ENCODE results near the gene PLCB1. TPM values are rescaled to one million over a fixed set of nuclear protein-coding genes. Genes with fewer than 3 reads are reported as not detected.
"Not testable (repeated sequence)": the region's sequence is repeated elsewhere in the genome, so short reads cannot be mapped to it uniquely, and the experiment has no call there.

PLCB1 gene
- total RNA-seq, 1 experiment from 2014 or later, result 0.06 TPM

- no peak for DNase-seq (ENCODE audit: low read depth)
These were observed 306.7 kb downstream of the PLCB1 start for GRCh38 chr20:8438748-8439147.

DNA sequence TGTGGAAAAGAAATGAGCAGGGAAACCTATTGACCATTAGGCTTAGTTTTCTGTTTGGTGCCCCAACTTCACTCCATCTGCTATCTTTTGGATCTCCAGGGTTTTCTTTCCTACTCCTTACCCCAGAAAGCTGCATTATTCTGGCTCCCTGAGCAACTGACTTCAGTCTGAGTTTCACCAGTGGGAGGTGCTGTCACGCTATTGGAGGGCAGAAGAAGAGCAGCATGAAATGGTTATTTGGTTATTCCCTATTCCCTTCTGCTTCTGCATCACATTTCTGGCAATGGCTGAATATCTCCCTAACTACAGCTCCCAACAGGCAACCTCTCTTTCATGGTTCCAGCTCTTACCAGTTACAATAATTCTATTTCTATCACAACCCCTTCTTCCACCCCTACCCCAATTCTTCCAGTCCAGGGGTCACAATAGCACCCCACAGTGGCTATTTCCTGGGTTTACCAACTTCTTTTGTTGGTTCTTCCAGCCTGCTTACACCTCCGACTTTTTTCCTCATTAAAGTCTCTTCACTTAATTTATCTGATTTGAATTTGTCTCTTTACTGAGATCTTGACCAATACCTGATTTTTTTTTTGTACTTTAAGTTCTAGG lies 311.5 kb downstream of the PLCB1 start:
- DNase-seq (ENCODE audit: low read depth), result no peak

- DNase-seq (ENCODE audit: low read depth), result no peak
These were observed 315.4 kb downstream of the PLCB1 start for GRCh38 chr20:8447262-8448120.

- no peak for DNase-seq (ENCODE audit: low read depth)
These were observed 317.1 kb downstream of the PLCB1 start for GRCh38 chr20:8449123-8449522.

DNA sequence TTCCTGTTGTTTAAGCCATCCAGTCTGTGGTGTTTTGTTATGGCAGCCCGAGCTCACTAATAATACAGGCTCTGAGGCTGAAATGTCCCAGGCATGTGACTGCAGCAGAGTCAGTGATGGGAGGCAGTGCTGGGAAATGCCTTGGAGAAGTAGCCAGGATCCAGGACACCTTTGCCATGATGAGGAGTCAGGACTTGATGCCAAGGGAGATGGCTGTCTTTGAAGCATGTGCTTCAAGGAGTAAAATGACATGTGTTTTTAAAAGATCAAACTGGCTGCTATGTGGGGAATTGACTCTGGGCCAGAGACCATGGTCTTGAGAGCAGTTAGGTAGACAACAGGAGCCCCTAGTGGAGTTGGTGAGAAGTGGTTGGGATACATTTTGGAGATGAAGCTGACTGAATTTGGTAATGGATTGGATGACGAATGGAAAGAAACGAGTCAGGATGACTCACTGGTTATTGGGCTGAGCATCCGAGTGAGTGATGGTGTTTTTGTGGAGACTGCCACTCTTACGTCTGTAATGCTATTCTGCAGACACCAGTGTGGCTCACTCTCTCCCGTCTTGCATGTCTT lies 322.2 kb downstream of the PLCB1 start:
- DNase-seq (ENCODE audit: low read depth), result peak; percentile 10

GRCh38 chr20:8456765-8457164 lies 324.7 kb downstream of the PLCB1 start:
- no peak for DNase-seq (ENCODE audit: low read depth)

DNA sequence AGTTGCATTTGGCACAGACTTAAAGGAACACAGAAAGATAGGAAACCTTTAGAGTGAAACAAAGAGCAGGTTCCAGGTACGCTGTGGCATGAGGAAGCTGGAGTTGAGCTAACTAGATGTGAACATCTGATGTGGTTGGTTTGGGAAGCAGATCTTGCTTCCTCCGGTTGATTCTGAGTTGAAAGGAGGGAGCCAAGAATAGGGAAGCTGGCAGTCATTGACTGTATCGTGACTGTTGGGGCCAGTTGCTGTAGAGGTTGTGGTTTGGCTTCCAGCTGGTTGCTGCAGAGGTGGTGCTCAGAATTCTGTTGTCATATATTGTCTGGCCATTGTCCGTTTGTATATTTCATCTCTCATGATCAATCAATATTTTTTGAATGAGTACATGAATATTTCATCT lies 325.9 kb downstream of the PLCB1 start:
- no peak for DNase-seq (ENCODE audit: low read depth)

- no peak for DNase-seq (ENCODE audit: low read depth)
These were observed 329.1 kb downstream of the PLCB1 start for GRCh38 chr20:8461186-8461585.

DNA sequence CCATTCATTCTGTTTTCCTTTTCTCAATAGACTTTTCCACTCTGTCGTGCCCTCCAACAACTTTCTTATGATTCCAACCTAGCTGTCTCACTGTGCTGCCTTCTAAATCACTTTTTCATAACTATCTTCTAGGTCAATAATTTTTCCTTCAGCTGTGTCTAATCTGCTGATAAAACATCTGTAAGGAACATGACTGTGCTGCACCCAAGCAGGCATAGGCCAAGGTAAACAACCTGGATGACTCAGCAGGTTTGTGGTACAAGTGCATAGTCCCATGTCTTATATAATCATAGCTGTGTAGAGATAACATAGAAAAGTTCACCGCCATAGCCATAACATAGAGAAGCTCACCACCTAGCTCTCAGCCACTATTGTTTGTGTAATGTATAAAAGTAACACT lies 332.3 kb downstream of the PLCB1 start:
- no peak for DNase-seq (ENCODE audit: low read depth)

GRCh38 chr20:8466781-8467180 lies 334.7 kb downstream of the PLCB1 start:
- DNase-seq (ENCODE audit: low read depth), result not testable (repeated sequence)

GRCh38 chr20:8470156-8470555 lies 338.1 kb downstream of the PLCB1 start:
- DNase-seq (ENCODE audit: low read depth), result no peak

GRCh38 chr20:8471465-8471864 lies 339.4 kb downstream of the PLCB1 start:
- no peak for DNase-seq (ENCODE audit: low read depth)

DNA sequence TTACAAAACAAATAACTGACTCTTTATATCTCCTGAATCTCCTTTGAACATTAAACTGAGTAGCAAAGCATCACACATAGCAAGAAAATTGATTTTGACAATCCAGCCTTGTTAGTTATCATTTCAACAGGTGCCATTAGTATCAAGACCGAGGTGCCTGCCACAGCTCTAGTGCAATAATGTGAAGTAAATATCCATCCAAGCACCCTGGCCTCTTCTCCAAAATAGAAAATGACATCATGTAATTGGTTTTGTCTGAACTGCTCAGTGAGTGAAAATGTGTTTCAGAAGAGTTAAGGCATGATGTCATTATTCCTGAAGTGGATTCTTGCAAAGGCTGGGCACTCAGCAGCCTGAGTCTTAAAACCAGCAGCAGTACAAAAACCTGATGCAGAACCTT lies 341.4 kb downstream of the PLCB1 start:
- DNase-seq (ENCODE audit: low read depth), result no peak

DNA sequence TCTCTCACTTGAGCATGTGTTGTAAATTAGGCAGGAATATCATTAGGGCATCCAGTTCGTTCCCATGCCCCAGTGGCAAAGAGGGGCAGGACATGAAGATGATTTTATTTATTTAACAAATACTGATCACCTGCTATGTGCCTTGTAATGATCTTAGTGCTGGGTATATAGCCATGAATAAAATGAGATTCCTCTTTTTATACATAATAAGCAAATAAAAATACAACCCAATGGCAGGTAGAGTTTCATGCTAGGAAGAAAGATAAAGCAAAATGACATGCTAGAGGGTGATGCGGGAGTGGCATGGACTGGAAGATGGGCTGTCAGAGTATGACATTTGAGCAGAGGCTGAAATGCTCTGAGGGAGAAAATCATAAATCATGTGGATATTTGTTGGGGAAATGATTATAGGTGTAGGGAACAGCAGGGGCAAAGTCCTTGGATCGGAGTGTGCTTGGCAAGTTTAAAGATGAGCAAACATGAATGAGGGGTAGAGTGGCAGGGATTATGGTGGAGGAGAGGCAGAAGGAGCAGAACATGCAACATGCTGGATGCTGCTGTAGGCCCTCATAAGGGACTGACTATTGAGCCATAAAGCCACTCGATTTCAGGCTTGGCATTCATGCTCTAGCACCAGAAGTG lies 342.1 kb downstream of the PLCB1 start:
- DNase-seq (ENCODE audit: low read depth), result no peak

DNA sequence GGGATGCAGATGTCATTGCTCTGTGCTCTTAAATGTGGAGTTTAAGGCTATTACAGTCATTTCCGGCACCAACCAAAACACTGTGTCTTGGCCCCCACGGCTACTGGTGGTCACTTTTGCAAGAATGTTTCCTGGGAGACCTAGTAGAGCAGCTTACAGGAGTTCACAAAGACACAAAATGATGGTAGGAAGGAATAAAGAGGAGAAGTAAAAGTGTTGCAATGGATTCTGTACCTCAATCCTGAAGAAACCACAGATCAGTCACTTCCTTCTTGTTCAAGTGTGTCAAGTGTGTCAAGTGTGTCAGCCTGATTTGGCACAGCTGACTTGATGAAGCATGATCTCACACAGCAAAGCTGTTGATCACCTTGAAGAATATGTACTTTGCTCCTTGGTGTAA lies 344.0 kb downstream of the PLCB1 start:
- DNase-seq (ENCODE audit: low read depth), result no peak

DNA sequence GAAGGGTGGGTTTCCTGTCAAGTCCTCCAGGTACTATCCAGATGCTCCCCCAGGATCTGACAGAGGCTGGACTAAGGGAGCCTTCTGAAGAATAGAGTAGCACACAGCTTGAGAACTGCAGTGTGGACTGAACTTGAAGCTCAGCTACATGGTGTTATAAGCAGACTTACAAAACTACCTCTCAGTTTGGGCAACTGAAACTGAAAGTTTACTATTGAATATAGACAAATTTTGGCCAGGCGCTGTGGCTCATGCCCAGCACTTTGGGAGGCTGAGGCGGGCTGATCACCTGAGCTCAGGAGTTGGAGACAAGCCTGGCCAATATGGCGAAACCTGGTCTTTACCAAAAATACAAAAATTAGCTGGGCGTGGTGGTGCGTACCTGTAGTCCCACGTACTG lies 348.5 kb downstream of the PLCB1 start:
- no peak for DNase-seq (ENCODE audit: low read depth)

GRCh38 chr20:8487696-8488095 lies 355.6 kb downstream of the PLCB1 start:
- no peak for DNase-seq (ENCODE audit: low read depth)

DNA sequence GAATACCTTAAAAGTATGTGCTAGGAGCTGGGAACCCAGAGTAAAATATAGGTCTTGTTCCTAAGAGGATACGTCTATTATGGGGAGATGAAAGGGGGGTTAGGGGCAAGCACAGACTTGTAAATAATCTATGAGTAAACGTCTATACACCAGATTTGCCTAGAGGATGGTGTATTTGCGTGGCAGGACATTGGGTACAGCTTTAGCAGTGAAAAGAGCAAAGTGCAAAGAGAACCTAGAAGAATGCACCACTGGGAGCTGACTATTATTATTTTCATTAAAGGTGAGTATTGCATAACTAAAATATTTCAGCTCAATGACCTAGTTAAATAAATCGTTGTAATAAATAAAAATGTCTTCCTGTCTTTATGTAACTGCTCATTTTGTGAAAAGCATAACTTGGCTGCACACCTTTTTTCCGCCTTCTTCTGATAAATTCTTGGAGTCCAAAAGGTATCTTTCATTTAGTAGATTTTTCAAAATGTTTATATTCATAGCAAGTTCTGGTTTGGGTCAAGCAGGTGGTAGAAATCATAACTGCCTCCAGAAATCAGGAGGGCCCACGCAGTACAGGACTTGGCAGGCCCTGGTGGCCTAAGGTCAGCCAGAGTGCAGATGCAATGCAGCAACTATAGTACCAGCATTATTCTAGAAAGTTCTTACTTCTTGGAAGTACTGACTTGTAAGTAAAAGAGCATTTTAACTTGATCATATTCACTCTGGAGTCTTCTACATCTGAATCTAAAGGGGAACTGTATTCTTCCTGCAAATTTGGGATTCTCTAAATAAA lies 357.2 kb downstream of the PLCB1 start:
- no peak for DNase-seq (ENCODE audit: low read depth)

DNA sequence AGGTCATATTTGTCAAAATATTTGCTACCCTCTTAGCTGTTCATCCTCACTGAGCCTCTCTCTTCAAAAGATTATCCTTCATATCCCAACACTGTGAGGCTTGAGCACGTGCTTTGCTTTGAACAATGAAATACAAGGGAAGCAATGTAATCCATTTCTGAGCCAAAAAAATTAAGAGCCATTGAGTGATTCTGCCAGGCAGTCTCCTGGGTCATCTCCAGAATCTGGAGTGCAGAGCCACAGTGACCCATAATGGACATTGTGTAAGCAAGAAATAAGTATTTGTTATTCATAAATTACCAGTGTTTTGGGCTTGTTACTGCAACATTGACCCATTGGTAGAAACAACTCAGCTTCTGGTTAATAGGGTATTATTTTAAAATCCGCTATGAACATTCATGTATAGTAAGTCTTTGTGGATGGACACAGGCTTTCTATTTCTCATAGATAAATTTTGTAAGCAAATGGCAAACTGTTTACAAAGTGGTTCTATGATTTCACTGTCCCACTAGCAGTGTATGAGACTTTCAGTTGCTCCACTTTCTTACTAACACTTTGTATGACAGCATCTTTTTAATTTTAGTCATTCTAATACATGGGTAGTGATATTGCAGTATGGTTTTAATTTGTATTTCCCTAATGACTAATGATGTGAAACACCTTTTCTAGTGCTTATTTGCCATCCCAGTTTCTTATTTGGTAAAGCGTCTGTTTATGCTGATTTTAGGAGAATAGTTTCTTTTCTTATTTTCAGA lies 358.2 kb downstream of the PLCB1 start:
- DNase-seq (ENCODE audit: low read depth), result no peak

GRCh38 chr20:8492173-8492572 lies 360.1 kb downstream of the PLCB1 start:
- DNase-seq (ENCODE audit: low read depth), result no peak

DNA sequence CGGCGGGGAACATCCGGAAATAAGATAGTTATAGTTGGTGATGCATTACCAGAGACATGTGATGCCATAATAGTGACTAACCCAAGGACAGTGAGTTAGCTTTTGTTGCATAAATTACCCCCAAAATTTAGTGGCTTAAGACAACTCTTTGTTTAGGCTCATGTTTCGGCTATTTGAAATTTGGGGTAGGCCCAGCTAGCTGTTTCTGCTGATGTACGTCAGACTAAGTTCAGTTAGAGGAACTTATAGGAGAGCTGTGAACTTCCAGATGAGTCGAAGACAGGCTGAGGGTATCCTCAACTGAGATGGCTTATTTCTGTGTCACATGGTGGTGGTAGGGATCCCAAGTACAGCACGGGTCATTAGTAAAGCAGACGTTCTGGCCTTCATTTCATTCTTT lies 366.5 kb downstream of the PLCB1 start:
- DNase-seq (ENCODE audit: low read depth), result no peak
